ENCODE data around the gene MRPS34. TPM values are rescaled to one million over a fixed set of nuclear protein-coding genes. Genes with fewer than 3 reads are reported as not detected.

MRPS34 gene
- total RNA-seq, 4 donors from 2014 or later: 56.8 to 84.2 (median 78.6) TPM

- no peak for ATAC-seq (ENCODE audit: low FRiP score)
- TF ChIP-seq, protein P1, sequence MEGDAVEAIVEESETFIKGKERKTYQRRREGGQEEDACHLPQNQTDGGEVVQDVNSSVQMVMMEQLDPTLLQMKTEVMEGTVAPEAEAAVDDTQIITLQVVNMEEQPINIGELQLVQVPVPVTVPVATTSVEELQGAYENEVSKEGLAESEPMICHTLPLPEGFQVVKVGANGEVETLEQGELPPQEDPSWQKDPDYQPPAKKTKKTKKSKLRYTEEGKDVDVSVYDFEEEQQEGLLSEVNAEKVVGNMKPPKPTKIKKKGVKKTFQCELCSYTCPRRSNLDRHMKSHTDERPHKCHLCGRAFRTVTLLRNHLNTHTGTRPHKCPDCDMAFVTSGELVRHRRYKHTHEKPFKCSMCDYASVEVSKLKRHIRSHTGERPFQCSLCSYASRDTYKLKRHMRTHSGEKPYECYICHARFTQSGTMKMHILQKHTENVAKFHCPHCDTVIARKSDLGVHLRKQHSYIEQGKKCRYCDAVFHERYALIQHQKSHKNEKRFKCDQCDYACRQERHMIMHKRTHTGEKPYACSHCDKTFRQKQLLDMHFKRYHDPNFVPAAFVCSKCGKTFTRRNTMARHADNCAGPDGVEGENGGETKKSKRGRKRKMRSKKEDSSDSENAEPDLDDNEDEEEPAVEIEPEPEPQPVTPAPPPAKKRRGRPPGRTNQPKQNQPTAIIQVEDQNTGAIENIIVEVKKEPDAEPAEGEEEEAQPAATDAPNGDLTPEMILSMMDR (IDR thresholded peaks at IDR 0.05): no peak
- DNase-seq (ENCODE audit: low spot score): no peak
These were observed 23.5 kb downstream of the MRPS34 start for GRCh38 chr16:1749152-1750117.

DNA sequence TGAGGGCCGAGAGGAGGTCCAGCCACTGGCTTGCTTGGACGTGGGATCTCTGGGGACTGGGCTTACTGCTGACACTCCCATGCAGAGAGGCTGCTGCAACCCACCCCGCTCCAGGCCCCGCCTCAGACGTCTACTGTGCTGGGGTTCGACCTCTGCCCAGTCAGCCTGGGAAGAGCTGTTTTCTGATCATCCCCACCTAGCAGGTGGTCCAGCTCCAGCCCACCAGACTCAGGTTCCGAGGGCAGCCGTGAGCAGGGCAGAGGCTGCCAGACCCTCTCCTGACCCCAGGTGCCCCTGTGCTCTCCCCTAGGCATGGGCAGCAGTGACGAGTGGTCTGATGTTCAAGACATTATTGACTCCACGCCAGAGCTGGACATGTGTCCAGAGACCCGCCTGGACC lies 25.0 kb downstream of the MRPS34 start:
- ATAC-seq (ENCODE audit: low FRiP score): no peak
- DNase-seq (ENCODE audit: low spot score): no peak
- TF ChIP-seq, protein P1 (IDR thresholded peaks at IDR 0.05): no peak

GRCh38 chr16:1746693-1747195 lies 26.2 kb downstream of the MRPS34 start:
- TF ChIP-seq, protein P1 (IDR thresholded peaks at IDR 0.05): no peak
- ATAC-seq (ENCODE audit: low FRiP score) (no peak), DNase-seq (ENCODE audit: low spot score) (no peak)

- DNase-seq (ENCODE audit: low spot score) (no peak), ATAC-seq (ENCODE audit: low FRiP score) (no peak)
- TF ChIP-seq, protein P1 (IDR thresholded peaks at IDR 0.05): no peak
These were observed 26.8 kb downstream of the MRPS34 start for GRCh38 chr16:1745900-1746692.

DNA sequence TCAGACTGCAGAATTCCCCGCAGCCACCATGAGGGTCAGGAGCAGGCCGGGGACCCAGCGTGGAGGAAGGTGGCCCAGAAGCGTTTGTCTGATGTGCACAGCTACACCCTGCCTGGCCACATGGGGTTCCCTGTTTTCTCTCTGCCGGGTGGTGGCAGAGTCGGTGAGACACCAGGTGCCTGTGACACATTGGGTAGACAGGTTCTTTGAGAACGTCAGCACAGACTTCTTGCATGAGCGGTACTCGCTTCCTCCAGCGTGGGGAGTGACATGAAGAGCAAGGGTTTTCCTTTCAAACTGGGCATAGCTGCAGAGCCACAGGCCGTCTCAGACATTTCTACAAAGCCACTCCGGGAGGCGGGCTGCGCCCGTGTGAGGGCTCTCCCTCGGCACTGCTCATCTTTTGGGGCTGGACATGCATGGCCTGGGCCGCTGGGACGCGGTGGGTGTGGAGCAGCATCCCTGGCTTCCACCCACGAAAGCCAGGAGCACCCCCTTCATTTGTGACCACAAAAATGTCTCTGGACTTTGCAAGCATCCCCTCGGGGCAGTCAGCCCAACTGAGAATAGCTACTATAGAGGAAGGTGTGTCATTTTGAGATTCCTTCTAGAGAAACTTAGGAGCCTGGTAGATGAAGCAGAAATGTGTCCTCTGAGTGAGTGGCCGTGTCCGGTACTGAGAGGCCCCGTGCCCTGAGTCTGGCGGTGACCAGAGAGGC lies 27.6 kb downstream of the MRPS34 start:
- ATAC-seq (ENCODE audit: low FRiP score) (no peak), DNase-seq (ENCODE audit: low spot score) (no peak)
- TF ChIP-seq, protein P1 (IDR thresholded peaks at IDR 0.05): no peak

DNA sequence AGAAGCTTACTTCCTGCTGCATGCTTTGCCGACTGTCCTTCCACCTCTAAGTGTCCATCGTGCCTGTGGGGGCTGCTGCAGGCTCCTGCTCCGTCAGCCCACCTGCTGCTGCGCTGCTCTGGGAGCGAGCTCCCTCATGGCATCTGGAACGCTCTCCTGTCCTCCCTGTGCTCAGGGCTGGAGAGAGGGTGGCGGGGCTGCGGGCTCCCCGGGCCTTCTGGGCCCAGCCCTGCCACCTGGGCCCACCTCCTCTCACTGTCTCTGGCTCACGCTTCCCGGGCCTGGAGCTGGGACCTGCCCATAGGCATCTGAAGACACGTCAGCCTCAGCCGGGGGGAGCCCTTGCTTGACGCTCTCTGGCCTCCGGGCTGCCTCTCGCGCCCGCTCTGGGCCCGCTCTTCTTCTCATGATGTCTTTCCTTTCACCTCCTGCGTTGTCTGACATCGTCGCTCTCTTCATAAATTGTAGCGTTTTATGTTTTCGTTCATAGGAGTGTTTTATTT lies 28.5 kb downstream of the MRPS34 start:
- ATAC-seq (ENCODE audit: low FRiP score) (no peak), DNase-seq (ENCODE audit: low spot score) (no peak)
- TF ChIP-seq, protein P1 (IDR thresholded peaks at IDR 0.05): no peak
